ENCODE data around the gene AKIP1.

DNA sequence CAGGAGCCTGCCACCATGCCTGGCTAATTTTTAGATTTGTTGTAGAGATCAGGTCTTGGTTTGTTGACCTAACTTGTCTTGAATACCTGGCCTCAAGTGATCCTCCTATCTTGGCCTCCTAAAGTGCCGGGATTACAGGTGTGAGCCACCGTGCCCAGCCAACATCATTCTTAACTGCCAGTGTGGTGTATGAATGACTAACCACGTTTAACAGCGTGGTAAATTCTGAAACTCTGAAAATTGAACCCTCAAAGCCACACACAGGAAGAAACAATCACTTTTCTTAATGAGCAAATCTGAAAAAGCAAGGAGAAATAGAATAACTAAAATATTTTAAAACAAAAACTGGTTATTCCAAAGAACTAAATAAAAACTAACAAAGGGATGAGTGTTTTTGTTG lies 45.9 kb downstream of the AKIP1 start:
- TF ChIP-seq, protein P1, sequence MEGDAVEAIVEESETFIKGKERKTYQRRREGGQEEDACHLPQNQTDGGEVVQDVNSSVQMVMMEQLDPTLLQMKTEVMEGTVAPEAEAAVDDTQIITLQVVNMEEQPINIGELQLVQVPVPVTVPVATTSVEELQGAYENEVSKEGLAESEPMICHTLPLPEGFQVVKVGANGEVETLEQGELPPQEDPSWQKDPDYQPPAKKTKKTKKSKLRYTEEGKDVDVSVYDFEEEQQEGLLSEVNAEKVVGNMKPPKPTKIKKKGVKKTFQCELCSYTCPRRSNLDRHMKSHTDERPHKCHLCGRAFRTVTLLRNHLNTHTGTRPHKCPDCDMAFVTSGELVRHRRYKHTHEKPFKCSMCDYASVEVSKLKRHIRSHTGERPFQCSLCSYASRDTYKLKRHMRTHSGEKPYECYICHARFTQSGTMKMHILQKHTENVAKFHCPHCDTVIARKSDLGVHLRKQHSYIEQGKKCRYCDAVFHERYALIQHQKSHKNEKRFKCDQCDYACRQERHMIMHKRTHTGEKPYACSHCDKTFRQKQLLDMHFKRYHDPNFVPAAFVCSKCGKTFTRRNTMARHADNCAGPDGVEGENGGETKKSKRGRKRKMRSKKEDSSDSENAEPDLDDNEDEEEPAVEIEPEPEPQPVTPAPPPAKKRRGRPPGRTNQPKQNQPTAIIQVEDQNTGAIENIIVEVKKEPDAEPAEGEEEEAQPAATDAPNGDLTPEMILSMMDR (conservative IDR thresholded peaks at IDR 0.05; ENCODE audit: low read length), result no peak
- no peak for TF ChIP-seq EZH2phosphoT487 (IDR thresholded peaks at IDR 0.05; ENCODE audit: borderline replicate concordance, low read depth, low read length)

All from OCI-LY7 (cell line).